ENCODE data around the gene AGBL1.

The AGBL1 gene

DNA sequence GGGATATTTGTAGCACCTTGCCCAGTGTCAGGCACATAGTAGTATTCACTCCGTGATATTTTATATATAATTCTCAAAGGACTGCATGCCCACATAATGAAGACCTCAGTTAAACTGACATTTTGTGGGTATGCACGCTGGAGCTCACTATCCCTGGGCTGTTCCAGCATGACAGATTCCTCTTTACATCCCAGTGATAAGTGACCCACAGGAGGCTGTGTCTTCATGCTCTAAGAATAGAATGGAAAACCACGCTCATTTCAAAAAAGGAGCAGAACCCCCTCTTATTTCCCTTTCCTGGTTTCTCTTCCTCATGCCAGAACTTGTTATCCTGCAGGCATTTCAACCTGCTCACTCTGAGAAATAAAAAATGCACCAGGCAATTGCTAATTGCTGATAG lies 717.5 kb downstream of the AGBL1 start:
- DNase-seq (ENCODE audit: low read depth), result no peak
- H3K4me3 ChIP-seq (ENCODE audit: low read depth, low read length), result no peak overlapping the region
- TF ChIP-seq, protein P1, sequence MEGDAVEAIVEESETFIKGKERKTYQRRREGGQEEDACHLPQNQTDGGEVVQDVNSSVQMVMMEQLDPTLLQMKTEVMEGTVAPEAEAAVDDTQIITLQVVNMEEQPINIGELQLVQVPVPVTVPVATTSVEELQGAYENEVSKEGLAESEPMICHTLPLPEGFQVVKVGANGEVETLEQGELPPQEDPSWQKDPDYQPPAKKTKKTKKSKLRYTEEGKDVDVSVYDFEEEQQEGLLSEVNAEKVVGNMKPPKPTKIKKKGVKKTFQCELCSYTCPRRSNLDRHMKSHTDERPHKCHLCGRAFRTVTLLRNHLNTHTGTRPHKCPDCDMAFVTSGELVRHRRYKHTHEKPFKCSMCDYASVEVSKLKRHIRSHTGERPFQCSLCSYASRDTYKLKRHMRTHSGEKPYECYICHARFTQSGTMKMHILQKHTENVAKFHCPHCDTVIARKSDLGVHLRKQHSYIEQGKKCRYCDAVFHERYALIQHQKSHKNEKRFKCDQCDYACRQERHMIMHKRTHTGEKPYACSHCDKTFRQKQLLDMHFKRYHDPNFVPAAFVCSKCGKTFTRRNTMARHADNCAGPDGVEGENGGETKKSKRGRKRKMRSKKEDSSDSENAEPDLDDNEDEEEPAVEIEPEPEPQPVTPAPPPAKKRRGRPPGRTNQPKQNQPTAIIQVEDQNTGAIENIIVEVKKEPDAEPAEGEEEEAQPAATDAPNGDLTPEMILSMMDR (IDR thresholded peaks at IDR 0.05; ENCODE audit: control insufficient read depth, extremely low read depth, insufficient read depth), result no peak

DNA sequence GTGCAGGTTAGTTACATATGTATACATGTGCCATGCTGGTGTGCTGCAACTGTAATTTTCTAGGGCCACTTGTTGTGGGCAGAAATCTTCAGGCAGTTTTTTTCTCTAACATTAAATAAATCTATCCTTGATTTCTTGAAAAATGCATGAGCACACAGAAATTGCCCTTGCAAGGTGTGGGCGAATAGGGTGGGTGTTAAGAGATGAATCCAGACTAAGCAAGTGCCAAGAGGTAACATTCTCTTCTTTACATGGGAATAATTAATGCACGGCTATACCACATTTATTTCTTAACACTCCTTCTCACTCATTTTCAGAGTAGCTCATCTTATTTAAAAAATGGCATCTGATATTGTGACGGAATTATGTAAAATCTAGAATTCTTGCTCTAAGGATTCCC lies 719.6 kb downstream of the AGBL1 start:
- TF ChIP-seq, protein P1 (IDR thresholded peaks at IDR 0.05; ENCODE audit: control insufficient read depth, extremely low read depth, insufficient read depth), result no peak
- DNase-seq (ENCODE audit: low read depth), result no peak
- no peak overlapping the region for H3K4me3 ChIP-seq (ENCODE audit: low read depth, low read length)

DNA sequence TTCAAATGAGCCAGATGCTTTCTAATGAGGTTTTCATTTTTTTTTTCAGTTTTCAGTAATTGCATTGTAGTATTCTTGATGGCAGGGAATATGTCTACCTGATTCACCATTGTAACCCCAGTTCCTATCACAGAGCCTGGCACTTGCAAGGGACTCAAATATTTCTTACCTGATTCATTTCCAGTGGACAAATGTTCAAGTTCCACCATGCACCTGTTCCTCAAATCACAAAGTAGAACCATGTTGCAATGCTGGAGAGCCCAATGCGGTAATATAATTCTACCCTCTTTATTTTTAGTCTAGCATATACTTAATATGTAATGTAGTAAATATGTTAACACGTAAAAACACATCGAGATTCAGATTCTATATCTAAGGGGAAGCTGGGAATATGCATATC lies 722.6 kb downstream of the AGBL1 start:
- TF ChIP-seq, protein P1 (IDR thresholded peaks at IDR 0.05; ENCODE audit: control insufficient read depth, extremely low read depth, insufficient read depth), result no peak
- no peak overlapping the region for H3K4me3 ChIP-seq (ENCODE audit: low read depth, low read length)
- no peak for DNase-seq (ENCODE audit: low read depth)

DNA sequence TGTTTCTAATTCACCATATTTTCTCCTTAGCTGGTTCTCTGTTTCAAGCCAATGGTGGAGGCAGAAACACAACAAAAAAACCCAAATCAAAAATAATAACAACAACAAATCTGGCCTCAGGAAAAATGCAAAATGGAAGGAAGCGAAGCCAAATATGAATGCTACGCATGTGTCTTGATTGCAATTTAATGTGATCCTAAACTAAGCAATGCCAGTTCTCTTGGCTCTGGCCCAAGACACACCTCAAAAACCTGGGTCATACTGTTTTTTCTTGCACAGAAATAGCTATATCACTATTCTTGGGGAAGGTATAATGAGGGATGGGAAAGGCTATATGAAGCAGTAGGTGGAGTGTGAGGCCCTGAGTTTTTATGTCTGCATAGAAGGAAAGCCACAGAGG lies 724.7 kb downstream of the AGBL1 start:
- TF ChIP-seq, protein P1 (IDR thresholded peaks at IDR 0.05; ENCODE audit: control insufficient read depth, extremely low read depth, insufficient read depth), result no peak
- no peak for DNase-seq (ENCODE audit: low read depth)
- H3K4me3 ChIP-seq (ENCODE audit: low read depth, low read length), result no peak overlapping the region

DNA sequence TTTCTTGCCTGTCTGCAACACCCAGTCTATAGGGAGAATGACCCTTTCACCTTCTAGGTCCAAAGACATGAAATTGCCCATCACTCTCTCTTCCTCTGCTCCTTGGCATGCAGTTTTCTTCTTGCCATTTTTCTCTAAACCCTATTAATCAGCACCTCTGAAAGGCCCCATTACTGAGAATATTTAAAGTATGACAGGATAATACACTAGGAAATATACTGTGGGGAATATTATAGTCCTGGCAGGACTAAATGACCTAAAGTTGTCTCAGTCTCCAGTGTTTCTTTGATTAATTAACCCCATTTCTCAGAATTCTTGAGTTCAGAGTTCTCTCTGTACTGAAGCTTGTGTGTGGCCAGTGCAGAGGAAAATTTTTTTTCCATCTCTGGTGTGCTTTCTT lies 730.7 kb downstream of the AGBL1 start:
- DNase-seq (ENCODE audit: low read depth), result no peak
- no peak overlapping the region for H3K4me3 ChIP-seq (ENCODE audit: low read depth, low read length)
- TF ChIP-seq, protein P1 (IDR thresholded peaks at IDR 0.05; ENCODE audit: control insufficient read depth, extremely low read depth, insufficient read depth), result no peak

DNA sequence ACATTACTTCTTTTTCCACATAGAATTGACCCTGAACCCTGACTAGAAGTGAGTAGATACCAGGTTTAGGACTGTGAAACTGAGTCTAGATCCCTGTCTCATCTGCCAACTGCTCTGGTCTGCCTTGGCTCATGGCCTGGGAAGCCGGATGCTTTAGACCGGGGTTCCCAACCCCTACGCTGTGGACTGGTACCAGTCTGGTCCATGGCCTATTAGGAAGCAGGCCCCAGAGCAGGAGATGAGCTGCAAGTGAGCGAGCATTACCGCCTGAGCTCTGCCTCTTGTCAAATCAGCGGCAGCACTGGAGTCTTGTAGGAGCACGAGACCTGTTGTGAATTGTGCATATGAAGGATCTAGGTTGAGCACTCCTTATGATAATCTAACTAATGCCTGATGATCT lies 734.2 kb downstream of the AGBL1 start:
- TF ChIP-seq, protein P1 (IDR thresholded peaks at IDR 0.05; ENCODE audit: control insufficient read depth, extremely low read depth, insufficient read depth), result no peak
- H3K4me3 ChIP-seq (ENCODE audit: low read depth, low read length), result no peak overlapping the region
- DNase-seq (ENCODE audit: low read depth), result no peak

DNA sequence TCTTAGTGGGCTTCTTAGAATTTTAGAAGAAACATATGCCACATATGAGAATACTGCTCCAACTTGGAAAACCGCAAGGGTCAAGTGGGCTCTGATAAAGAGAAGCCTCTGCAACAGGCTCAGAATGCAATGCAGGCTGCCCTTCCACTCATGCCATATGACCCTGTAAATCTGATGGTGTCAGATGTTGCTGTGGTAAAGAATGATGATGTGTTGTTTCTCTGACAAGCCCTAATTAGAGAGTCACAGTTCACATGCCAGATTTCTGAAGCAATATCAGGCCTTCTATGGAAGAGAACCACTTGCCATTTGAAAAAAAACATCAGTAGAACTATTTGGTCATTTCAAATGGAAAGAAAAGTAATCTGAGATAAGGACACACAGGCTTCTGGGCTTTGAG lies 749.6 kb downstream of the AGBL1 start:
- TF ChIP-seq, protein P1 (IDR thresholded peaks at IDR 0.05; ENCODE audit: control insufficient read depth, extremely low read depth, insufficient read depth), result no peak
- no peak for DNase-seq (ENCODE audit: low read depth)
- no peak overlapping the region for H3K4me3 ChIP-seq (ENCODE audit: low read depth, low read length)

All from LNCaP clone FGC (cell line).